22Rv1 (cell line): ENCODE results near the gene CACNG4.

Experiments used
- CTCF ChIP-seq: fragments of 450-650 bp; IDR thresholded peaks from 2 replicates; pipeline ENCODE4 v1.5.1; 2017; ENCODE audit warnings: mild to moderate bottlenecking
- ZFX ChIP-seq: fragments of 450-650 bp; IDR thresholded peaks from 2 replicates; pipeline ENCODE4 v1.6.1; 2017; ENCODE audit warnings: antibody characterized with exemption, borderline replicate concordance

GRCh38 chr17:67067571-67068482, 103.3 kb downstream of the CACNG4 start:
- no peak for TF ChIP-seq CTCF
- no peak for TF ChIP-seq ZFX
